Limb (tissue), 2 donors: ENCODE data around the gene NPL.
A peak's percentile ranks its signal among the peaks of the same experiment; 100 is the strongest.

Experiments used
- DNase-seq, 2 donors: peaks; one replicate each; pipeline ENCODE4 v3.0.0-alpha.2; 2016; ENCODE audit errors: extremely low spot score in 2 of 2

Gene NPL

DNA sequence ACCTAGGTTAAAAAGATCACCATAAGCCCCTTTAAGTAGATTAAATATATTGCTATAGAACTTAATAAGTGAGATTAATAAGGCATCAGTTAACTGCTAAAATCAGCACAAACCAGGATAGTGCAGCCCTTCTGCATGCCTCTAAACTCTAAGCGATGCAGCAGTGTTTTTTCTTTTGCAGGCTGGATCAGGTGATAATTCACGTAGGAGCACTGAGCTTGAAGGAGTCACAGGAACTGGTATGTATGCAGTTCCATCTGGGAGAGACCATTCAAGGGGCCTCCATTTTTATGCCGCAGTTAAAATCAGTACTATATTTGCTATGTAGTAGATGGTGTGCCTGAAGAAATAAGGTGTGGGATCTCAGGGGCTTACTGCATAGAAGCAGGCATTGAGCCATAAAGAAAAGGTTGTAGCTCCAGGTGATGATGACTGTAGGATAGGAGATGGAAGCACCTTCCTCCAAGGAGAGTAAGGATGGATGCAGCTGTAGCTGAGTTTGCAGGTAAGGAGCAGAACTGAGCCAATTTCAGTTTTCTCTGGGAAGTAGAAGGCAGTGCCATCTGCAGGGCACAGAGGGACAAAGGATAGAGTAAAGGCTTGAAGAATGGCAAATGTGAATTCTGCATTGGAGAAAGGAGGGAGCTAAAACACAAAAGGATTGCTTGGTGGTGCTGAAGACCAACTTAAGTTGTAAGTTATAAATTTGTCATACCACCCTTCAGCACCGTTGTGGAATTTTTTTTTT is 22.6 kb downstream of the NPL start:
- no peak for DNase-seq

DNA sequence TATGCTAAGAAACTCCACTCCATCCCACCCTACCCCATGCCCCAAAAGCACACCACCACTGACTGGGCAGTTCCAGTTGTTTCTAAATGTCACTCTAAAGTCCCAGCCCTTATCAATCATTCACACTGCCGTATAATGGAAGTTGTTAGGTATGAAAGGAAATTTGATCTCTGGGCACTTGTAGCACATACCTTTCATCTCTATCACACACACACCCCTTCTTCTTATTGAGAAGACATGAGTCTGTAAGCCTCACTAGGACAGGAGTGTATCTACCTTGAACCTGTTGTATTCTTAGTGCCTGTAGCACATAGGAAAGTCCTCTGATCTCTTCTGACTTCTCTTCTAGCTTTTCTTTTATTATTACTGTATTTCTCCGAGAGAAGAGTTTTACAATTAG is 27.3 kb downstream of the NPL start:
- DNase-seq: no peak

DNA sequence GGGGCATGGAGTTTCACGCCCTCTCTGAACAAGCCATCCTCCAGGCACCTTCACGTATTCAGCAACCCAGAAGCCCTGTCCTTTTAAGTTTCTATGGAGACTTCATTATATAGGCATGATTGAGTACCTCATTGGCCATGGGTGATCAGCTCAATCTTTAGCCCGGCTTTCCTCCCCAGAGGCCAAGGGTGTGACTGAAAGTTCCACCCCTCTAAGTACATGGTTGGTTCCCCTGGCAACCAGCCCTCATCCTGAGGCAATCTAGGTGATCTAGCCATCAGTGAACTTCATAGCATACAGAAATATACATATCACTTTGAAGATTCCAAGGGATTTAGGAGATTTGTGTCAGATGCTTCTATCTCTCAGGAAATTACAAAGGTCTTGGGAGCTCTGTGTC is 28.2 kb downstream of the NPL start:
- no peak for DNase-seq

DNA sequence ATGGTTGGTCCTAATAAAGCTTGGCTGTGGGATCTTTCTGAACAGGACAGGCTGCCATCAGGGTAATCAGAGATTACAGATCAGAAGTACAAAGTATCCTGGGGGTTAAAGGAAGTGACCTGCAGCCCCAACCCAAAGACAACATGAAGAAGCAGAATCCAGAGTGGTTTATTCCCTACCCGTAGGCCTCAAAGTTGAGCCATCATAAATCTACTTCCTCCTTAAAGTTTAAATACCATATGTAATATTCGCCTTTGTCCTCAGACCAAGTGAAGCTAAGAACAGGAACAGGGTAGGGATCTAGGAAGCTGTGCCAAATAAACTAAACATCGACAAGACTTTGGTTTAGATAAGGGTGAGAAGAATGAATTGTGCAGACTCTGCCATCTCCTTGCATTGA is 33.6 kb downstream of the NPL start:
- DNase-seq: no peak

DNA sequence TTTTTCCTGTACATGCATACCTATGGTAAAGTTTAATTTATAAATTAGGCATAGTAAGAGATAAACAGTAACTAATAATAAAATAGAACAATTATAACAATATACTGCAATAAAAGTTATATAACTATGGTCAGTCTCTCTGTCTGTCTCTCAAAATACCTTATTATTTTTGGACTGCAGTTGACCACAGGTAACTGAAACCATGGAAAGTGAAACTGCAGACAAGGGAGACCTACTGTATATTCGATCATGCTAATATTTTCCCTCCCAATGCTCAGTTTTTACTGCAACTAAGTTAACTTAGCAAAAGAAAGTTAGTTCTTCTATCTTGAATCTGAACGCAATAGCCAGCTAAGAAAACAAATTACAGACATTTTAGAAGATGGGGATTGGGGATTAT is 37.3 kb downstream of the NPL start:
- DNase-seq: no peak

DNA sequence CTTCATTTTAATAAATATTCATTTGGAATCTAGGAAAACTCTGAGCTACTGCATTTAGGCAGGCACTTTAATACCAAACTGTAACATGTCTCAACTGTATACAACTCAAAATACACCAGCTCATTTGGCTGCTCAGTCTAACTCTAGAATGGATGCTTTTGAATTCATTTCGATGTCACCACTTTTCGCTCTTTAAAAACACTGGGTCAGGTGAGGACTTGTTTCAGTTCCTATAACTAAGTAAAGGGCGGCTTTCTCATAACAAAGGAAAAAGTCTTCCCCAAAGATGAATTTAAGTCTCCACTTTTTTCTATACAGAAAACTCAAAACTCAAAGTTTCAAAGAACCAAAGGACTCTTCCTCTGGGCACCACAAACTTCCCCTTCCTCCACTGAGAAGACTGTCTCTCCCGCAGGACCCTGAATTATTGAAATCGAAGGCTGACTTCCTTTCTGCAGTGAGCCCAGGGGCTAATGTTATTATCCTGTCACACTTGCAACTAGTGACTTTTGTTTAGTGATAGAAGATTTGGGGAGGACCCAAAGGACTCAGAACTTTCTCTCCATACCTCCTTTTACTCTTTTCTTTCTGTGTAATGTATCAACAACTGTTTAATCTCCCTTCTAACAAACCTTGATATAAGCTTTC is 39.8 kb downstream of the NPL start:
- no peak for DNase-seq

DNA sequence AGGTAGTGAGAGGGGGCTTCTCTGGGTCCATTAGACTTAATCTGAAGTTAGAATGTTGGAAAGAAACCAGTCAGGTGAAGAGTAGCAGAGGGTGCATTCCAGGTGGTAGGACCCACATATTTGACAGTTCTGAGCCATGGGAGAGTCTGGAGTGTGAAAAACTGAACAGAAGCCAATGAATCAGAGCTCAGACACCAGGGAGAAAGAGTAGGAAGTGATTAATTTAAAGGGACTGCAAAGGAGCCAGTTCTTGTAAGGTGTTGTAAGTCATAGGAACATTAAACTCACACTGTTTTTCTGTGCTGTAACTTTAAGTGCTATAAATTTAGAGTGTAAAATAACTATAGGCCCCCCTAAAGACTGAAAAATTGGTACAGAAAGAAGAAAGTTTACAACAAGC is 43.7 kb downstream of the NPL start:
- no peak for DNase-seq

DNA sequence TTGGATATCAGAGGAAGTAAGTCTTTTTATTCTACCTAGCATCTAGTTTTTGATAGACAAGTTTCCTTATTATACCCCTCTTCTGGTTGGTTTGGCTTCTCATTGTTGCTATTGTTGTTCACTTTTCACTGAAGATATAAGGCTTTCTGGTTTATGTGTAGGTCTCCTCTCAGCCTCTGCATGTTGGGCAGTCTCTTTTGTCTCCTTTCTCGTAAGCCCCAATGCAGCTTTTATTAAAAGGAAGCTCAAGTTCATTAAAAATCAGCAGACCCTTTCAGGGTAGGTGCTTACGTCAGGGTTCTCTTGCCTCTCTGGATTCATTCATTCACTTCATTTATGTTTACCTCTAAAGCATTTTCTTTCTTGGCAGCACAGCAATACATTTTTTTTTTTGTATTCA is 44.8 kb downstream of the NPL start:
- no peak for DNase-seq

DNA sequence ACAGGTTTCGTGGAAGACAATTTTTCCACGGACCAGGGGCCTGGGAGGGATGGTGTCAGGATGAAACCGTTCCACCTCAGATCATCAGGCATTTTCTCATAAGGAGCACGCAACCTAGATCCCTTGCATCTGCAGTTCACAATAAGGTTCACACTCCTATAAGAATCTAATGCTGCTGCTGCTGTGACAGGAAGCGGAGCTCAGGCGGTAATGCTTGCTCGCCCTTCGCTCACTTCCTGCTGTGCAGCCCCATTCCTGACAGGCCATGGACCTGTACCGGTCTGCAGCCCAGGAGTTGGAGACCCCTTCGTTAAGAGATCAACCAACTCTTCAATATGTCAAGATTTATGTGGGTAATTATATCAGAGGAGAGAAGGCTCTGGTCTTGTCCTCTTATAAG is 46.2 kb downstream of the NPL start:
- no peak for DNase-seq

DNA sequence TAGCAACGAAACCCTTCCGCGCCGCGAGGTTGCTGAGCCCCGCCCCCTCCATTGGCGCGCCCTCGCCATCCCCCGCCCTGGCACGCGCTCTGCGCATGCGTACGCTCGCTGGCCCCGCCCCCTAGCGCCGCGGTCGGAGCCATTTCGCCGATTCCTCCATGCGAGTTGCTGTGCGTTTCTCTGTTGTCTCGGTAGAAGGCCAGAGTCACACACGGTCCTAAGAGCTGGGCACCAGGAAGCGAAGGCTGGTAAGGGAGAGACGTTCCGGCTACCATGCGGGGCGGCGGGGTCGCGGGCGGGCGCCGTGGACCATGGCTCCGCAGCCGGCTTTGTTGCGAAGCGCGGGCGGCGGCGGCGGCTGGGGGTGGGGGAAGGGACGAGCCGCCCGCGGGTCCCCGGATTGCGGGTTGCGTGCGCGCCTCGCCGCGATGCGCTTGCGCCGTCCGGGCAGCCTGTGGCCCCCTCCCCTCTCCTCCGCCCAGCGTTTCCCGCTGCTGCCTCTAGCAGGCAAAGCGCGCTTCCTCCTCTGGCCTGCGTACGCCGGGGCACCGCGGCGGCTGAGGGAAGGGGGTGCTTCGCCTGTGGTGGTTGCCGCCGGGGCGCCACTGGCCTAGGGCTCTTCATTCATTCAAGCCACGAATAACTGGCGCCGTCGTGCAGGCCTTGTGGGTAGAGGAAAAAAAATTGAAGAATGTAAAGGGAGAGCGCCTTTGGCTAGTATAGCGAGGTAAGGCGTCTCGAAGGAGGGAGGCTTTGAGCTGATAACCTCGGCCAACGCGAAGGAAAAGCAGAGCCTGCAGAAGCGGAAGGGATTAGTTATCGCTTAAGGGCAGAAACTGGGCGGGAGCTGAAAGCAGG is 49.9 kb downstream of the NPL start, which contains the start of gene DHX9:
Gene DHX9 (plus strand): TSS at position 139 of the 858 bp plus-strand sequence. CDS start 3,220 bp downstream, outside the sequence.
- peak; percentile 95 to 99 for DNase-seq

DNA sequence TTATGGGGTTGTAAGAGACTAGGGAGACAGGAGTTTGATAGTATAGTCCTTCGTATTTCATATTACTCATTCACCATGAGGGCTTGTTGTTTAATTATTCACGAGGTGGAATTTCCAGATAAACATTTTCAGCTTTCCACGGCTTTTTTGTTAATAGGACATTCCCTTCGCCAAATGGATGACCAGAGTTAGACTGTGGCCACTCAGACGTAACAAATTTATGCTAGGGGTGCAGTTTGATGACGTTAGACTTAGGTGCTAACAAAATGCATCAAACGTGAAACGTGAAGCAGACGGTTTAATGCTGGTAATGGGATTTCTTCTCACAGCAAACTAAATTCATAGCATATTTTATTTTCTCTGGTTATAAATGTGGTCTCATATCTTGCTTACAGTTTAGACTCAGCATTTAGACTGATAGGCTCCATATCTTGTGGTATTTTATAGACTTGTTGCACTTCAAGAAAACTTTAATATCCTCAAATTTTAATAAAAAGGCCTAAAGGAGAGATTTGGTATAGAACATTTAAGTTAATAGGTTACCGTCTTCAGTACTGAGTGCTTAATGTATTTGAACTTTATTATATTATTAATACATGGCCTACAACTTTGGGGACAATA is 51.9 kb downstream of the NPL start:
- DNase-seq: no peak

DNA sequence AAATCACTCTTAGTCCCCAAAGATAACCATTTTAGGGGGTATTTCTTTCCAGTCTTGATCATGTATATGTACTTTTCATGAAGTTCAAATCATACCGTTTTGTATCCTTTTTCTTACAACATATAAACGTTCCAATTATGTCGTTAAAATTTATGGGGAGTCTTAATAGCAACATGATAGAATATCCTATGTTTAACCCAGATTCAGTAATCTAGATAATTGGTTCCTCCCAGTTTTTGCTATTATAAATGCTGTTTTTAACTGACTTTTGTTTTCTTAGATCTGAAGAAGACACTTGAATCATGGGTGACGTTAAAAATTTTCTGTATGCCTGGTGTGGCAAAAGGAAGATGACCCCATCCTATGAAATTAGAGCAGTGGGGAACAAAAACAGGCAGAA is 52.7 kb downstream of the NPL start:
- DNase-seq: no peak

DNA sequence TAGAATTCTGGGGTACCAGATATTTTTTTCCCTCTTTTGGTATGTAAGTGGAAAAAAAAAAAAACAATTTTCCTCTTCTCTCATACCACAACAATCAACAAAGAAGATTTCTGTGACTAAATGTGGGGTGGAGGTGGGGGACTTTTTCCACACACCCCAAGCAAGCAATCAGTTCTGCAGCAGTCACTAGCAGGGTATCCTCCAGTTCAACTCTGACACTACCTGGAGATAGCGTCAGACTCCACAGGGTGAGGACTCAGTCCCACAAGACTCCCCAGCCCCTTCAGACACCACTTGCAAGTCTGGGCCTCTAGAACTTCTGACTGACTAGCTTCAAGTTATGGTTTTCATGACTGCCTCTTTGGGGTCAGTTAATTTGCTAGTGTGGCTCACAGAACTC is 55.8 kb downstream of the NPL start:
- DNase-seq: no peak

DNA sequence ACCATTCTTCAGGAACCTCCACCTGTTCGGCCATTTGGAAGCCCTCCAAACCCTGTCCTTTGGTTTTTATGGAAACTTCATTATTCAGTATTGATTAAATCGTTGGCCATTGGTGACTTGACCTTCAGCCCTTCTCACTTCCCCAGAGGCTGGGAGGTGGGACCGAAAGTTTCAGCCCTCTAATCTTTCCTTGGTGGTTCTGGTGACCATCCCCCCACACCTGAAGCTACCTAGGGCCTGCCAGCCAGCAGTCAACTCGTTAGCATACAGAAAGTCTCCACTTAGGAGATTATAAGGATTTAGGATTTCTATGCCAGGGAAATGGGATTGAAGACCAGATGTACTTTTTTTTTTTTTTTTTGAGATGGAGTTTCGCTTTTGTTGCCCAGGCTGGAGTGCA is 56.3 kb downstream of the NPL start:
- no peak for DNase-seq

DNA sequence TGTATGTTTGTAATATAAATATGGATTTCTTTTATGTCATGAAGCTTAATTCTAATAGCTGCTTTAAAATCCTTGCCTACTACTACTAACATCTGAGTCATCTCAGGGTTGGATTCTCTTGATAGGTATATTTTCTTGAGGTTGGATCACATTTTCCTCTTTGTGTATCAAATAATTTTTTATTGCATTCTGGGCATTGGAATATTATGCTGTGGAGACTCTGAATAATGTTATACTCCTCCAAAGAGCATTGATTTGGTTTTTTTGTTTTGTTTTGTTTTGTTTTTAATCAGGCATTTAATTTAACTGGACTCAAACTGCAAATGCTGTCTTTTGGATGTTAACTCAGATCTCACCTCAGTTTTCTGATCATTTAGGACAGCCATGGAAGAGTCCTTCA is 57.5 kb downstream of the NPL start:
- DNase-seq: no peak

DNA sequence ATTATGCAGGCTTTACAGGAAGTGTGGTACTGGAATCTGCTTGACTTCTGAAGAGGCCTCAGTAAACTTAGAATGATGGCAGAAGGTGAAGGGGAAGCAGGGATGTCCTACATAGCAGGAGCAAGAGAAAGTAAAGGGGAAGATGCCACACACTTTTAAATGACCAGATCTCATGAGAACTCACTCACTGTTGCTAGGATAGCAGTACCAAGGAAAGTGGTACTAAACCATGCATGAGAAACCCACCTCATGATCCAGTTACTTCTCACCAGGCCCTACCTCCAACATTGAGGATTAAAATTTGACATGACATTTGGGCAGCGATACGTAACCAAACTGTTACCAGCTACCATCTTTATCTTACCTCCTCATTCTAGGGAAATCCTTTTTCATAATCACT is 59.2 kb downstream of the NPL start:
- no peak for DNase-seq

DNA sequence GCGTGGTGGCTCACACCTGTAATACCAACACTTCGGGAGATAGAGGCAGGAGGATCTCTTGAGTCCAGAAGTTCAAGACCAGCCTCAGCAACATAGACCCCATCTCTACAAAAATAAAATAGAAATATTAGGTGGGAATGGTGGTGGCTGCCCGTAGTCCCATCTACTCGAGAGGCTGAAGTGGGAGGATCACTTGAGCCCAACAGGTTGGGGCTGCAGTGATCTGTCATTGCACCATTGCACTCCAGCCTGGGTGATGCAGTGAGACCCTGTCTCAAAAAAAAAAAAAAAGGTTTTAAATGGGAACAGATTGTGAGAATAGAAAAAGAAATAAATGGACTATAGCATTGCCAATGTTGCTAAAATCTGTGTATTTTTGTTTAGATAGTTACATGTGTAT is 60.7 kb downstream of the NPL start:
- no peak for DNase-seq

DNA sequence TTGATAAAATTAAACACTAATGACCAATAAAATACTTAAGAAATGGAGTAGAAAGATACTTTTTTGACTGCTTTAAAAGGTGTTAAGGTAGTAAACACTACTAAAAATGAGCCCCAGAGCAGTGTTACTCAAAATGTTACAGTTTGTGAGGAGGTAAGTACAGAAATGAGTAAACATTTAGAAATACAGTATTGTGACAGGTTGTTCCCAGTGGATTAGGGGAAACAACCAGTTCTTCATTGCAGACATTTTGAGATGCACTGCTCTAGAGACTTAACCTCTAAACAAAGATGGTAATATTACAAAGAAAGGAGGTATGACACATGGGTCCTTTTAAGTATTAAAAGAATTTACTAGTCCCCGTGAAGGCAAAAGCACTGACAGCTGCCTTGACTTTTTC is 62.3 kb downstream of the NPL start:
- DNase-seq: no peak

DNA sequence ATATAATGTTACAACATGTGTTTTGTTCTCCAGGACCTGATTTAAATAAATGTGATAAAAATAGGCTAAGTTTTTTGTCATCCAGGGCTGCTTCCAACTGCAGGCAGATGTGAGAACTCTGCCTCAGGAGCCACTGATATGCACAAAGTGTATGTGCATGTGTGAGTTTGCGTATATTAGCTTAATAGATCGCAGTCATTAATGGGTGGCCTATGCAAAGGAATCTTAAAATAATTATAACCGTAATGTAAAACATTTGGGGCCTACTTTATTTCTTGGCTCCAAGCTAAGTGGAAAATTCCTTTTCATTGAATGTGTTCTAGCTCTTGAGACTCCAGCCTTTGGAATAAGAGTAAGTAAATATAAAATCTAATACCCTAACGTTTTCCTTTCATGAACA is 66.3 kb downstream of the NPL start:
- peak in 1 of 2 donors; percentile 12 for DNase-seq

DNA sequence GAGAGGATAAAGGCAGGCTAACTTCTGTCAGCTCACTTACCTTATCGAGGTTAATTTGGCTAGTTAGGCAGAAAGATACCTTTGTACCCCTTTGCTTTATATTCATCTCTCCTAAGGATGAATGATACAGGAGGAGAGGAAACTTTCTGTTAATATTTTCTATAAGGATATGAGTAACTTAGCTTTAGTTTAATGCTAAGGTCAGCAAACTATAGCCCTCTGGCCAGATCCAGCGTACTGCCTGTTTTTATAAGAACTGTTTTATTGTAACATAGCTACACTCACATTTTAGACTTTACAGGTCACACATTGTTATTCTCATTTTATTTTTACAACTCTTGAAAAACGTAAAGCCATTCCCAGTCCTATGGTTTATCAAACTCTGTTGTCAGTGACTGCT is 67.6 kb downstream of the NPL start:
- DNase-seq: no peak

DNA sequence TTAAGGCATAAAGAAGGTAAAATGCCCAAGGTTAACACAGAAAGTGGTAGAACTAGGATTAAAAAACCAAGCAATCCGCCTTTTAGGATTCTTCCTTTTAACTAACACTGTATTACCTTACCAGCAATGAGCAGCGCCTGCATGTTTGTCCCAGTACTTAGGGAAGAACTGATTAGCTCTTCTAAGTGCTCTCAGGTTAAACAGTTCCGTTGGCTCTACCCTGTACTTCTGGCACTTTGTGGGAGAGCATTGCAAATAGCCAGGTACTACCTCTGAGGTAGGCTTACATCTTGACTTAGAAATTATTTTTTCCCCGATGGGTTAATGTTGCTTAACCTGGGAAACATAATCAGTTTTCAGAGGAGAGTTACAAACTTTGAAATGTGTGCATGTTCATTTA is 71.1 kb downstream of the NPL start:
- DNase-seq: no peak

DNA sequence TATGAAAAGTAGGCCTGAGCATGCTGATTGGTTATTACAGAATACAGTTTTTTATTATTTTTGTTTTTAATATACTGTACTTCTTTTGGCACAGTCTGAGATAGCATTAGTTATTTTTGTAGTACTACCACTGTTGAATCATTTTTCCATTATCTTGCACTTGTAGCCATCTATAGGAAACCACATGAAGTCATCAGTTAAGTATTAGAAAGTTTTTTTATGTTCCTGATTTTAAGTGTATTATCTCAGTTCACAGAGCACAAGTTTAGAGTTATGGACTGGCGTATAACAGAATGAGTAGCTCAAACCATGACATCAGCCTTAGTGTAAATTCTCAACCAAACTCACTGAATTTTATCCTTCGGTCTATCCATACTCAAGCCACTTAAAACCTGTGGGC is 72.4 kb downstream of the NPL start:
- DNase-seq: no peak
